Measurements from ENCODE around the gene SPRR3.
"Not testable (repeated sequence)": the region's sequence is repeated elsewhere in the genome, so short reads cannot be mapped to it uniquely, and the experiment has no call there.

The SPRR3 gene

DNA sequence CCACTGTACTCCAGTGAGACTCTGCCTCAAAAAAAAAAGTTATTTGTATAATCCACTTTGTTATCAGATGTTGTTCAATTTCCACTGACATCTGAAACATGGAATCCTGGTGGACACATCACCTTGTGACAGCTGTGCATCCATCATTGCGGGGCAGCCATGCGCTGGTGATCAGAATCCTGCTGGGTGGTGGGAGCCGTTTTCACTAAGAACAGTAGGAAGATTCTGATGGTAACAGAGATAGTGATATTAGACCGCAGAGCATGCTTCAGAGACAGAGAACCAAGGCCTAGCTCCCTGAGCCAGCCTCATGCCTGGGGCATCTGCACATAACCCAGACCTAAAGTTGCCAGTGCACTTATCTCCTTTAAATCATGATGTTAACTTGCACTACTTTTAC lies 3.1 kb upstream of the SPRR3 start:
- H3K4me1 ChIP-seq: no peaks in the 10 kb centered on the region
- no peak for DNase-seq (ENCODE audit: low spot score in 2 of 2)
- H3K9me3 ChIP-seq: no peaks in the 10 kb centered on the region
- in situ Hi-C loops (cut with MboI; ENCODE audit: low sequenced_read_pairs): no loop called here
- no peaks in the 10 kb centered on the region for H3K36me3 ChIP-seq (replicated peaks)
- H3K27me3 ChIP-seq (ENCODE audit: low read depth): no peaks in the 10 kb centered on the region
- no peak overlapping the region for H3K4me3 ChIP-seq

DNA sequence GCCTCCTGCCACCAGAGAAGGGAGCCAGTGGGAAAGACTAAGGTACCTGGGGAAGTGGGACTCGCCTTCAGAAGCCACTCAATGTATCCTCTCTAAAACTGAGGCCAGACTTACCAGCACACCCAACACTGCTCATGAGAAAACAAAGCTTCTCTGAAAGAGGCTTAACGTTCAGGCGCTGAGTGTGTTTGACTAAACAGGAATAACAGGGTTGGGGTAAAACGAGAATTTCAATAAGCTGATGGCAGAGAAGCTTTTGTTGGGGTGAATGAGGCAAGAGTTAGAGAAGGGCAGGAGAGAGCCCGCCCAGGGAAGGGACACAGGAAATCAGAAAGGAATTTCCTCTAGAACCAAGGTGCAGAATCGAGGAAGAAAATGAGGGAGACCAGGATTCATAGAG lies 1.7 kb upstream of the SPRR3 start:
- Histone ChIP-seq H3K9me3 (no peaks in the 10 kb centered on the region), H3K4me1 (no peaks in the 10 kb centered on the region), H3K27me3 (ENCODE audit: low read depth) (no peaks in the 10 kb centered on the region), H3K36me3 (replicated peaks) (no peaks in the 10 kb centered on the region), H3K4me3 (no peak overlapping the region)
- in situ Hi-C loops (cut with MboI; ENCODE audit: low sequenced_read_pairs): no loop called here
- DNase-seq (ENCODE audit: low spot score in 2 of 2): no peak

DNA sequence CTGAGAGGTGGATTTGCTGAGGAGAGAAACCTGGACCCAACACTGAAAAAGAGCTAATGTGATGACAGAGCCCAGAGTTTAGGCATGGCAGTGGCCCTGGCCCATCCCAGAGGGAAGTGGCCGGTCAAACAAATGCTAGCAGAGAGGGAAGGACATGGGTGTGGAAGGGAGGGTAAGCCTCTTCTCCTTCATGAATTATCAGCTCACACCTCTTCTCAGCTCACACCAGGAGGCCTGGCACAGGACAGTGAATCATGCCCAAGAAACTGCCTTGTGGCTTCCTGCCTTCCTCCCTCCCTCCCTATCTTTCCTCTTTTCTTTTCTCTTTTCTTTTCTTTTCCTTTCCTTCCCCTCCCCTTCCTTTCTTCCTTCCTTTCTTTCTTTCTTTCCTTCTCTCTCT lies 1.3 kb upstream of the SPRR3 start:
- no peaks in the 10 kb centered on the region for H3K4me1 ChIP-seq
- DNase-seq (ENCODE audit: low spot score in 2 of 2): no peak
- H3K4me3 ChIP-seq: no peak overlapping the region
- H3K9me3 ChIP-seq: no peaks in the 10 kb centered on the region
- H3K27me3 ChIP-seq (ENCODE audit: low read depth): no peaks in the 10 kb centered on the region
- no peaks in the 10 kb centered on the region for H3K36me3 ChIP-seq (replicated peaks)
- in situ Hi-C loops (cut with MboI; ENCODE audit: low sequenced_read_pairs): no loop called here

DNA sequence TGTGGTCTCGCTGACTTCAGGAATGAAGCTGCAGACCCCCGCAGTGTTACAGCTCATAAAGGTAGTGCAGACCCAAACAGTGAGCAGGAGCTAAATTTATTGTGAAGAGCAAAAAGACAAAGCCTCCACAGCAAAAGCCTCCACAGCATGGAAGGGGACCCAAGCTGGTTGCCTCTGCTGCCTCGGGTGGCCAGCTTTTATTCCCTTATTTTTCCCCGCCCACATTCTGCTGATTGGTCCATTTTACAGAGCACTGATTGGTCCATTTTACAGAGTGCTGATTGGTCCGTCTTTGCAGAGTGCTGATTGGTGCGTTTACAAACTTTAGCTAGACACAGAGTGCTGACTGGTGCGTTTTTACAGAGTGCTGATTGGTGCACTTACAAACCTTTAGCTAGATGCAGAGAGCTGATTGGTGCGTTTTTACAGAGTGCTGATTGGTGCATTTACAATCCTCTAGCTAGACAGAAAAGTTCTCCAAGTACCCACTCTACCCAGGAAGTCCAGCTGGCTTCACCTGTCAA lies 9.7 kb downstream of the SPRR3 start:
- H3K4me1 ChIP-seq; in situ Hi-C loops (cut with MboI; ENCODE audit: low sequenced_read_pairs); H3K4me3 ChIP-seq; H3K27me3 ChIP-seq (ENCODE audit: low read depth); DNase-seq (ENCODE audit: low spot score in 2 of 2); H3K36me3 ChIP-seq (replicated peaks); H3K9me3 ChIP-seq: not testable (repeated sequence)

DNA sequence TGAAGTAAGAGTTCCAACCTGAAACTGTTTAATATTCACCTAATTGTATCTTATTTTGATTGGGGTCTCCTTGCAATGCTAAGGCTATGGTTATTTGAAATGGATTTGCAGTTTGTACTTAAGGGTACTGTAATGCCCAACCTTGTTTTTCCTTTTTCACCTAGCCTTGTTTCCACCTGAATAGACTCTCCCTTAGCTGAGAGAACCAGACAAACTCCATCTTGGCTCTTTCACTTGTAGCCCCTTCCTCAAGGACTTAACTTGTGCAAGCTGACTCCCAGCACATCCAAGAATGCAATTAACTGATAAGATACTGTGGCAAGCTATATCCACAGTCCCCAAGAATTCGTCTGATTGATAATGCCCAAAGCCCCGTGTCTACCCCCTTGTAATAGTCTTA lies 20.3 kb downstream of the SPRR3 start:
- H3K9me3 ChIP-seq; H3K27me3 ChIP-seq (ENCODE audit: low read depth); in situ Hi-C loops (cut with MboI; ENCODE audit: low sequenced_read_pairs); H3K4me3 ChIP-seq; H3K4me1 ChIP-seq; H3K36me3 ChIP-seq (replicated peaks); DNase-seq (ENCODE audit: low spot score in 2 of 2): not testable (repeated sequence)

DNA sequence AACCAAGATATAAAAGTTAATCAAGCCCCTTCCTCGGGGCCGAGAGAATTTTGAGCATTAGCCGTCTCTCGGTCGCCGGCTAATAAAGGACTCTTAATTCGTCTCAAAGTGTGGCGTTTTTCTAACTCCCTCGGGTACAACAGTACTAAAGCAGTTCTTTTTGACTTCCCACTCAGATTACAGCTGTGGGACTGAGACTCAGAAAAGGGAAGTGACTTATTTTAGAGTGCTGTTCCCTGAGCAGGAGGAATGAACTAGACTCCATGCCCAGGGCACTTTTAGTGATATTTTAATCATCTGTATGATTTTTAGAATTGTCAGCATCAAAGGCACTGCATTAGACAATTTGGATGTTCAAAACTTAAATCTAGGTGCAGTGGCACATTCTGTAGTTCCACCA lies 20.8 kb downstream of the SPRR3 start:
- H3K27me3 ChIP-seq (ENCODE audit: low read depth); H3K36me3 ChIP-seq (replicated peaks); DNase-seq (ENCODE audit: low spot score in 2 of 2); H3K9me3 ChIP-seq; in situ Hi-C loops (cut with MboI; ENCODE audit: low sequenced_read_pairs); H3K4me3 ChIP-seq; H3K4me1 ChIP-seq: not testable (repeated sequence)

DNA sequence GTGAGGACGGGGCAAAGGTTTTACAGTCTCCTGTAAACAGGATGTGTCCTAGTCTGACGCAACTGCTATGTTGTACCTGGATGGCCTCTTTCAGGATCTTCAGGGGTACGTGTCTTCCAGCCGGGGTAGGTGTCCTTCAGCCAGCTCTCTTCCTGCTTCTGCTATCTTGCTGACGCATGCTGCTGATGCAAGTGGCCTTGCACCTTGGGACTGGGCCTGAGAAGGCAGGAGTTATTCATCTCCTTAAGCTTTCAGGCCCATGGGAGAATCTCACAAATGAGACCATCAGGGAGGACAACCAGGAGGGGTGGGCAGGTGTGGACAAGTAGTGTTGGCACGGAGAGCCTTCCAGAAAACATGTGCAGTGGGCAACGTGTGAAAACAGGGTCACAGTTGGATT lies 21.6 kb downstream of the SPRR3 start:
- H3K27me3 ChIP-seq (ENCODE audit: low read depth): no peaks in the 10 kb centered on the region
- H3K9me3 ChIP-seq: no peaks in the 10 kb centered on the region
- H3K4me1 ChIP-seq: no peaks in the 10 kb centered on the region
- in situ Hi-C loops (cut with MboI; ENCODE audit: low sequenced_read_pairs): no loop called here
- no peak for DNase-seq (ENCODE audit: low spot score in 2 of 2)
- H3K36me3 ChIP-seq (replicated peaks): no peaks in the 10 kb centered on the region
- no peak overlapping the region for H3K4me3 ChIP-seq

DNA sequence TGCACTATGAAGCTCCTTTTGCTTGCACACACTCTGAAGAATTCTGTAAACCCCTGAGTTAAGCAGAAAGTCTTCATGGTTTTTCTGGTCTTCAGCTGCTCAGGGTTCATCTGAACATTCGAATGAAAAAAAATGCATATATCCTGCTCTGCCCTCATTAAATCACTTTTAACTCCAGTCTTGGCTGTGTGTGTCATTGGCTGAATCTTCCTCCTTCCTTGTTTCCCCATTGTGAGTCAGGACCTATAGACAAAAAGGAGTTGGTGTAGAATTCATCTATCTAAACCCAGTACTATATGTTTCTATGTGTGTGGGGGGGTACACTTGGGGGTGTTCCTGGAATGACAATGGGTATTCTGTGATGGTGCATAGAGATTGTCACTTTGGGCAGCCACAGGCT lies 22.9 kb downstream of the SPRR3 start:
- H3K4me3 ChIP-seq: no peak overlapping the region
- no peak for DNase-seq (ENCODE audit: low spot score in 2 of 2)
- no peaks in the 10 kb centered on the region for H3K36me3 ChIP-seq (replicated peaks)
- in situ Hi-C loops (cut with MboI; ENCODE audit: low sequenced_read_pairs): no loop called here
- H3K27me3 ChIP-seq (ENCODE audit: low read depth): no peaks in the 10 kb centered on the region
- no peaks in the 10 kb centered on the region for H3K4me1 ChIP-seq
- H3K9me3 ChIP-seq: no peaks in the 10 kb centered on the region

DNA sequence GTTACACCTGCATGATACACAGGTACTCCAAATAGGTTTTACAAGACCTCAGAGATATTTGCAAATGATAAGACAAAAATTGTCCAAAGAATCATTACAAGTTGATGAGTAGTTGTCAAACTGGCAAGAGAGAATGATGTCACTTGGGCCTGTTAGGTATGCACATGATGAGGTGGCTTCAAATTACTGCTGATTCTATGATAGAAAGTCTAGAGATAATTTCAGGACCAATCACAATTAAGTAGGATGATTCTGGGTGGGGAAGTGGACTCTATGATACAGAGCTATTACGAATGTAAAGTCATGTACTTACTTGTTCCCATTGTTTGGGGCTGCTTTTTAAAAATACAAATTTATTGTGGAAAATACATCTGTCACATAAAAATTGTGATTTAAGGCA lies 24.2 kb downstream of the SPRR3 start:
- Histone ChIP-seq H3K36me3 (replicated peaks) (no peaks in the 10 kb centered on the region), H3K27me3 (ENCODE audit: low read depth) (no peaks in the 10 kb centered on the region), H3K4me1 (no peaks in the 10 kb centered on the region), H3K9me3 (no peaks in the 10 kb centered on the region), H3K4me3 (no peak overlapping the region)
- in situ Hi-C loops (cut with MboI; ENCODE audit: low sequenced_read_pairs): no loop called here
- no peak for DNase-seq (ENCODE audit: low spot score in 2 of 2)

DNA sequence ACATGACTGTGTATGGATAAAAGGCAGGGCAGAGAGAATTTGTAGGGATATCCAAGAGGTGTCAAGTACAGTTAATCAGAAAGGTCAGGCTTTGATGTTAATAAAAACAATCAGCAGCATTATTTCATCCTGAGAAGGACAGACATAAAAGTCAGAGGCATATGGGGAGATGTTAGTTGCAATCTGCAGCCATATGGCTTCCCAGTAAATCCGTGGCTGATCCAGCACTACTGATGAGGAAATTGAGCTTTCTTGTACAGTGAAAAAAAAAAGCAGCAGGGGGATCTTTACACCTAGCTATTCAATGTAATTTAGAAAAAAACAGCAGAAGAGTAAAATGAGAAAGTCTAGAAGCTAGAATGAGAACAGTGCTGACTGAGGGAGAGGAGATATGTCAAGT lies 27.2 kb downstream of the SPRR3 start:
- Histone ChIP-seq H3K4me3 (no peak overlapping the region), H3K4me1 (no peaks in the 10 kb centered on the region), H3K27me3 (ENCODE audit: low read depth) (no peaks in the 10 kb centered on the region), H3K9me3 (no peaks in the 10 kb centered on the region), H3K36me3 (replicated peaks) (no peaks in the 10 kb centered on the region)
- in situ Hi-C loops (cut with MboI; ENCODE audit: low sequenced_read_pairs): no loop called here
- DNase-seq (ENCODE audit: low spot score in 2 of 2): no peak

DNA sequence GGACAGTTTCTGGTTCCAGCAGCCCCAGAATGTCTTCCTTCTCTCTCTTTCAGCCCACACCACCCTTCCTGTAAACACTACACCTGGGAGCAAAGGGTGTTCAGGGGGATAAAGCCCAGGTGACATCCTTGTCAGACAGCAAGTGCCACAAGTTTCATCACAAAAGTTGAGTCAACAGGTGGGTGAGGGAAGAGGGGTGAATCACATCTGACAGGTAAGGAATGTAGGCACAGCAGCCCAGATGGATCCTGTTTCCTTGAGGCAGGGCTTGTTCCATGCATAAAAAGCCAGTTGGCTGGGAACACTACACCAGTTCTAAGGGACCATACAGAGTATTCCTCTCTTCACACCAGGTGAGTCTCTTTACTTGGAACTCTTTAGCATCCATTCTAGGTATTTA lies 29.3 kb downstream of the SPRR3 start, which contains the start of gene SPRR1B:
Gene SPRR1B, plus strand, starts transcription at position 309 of the 400 bp plus-strand sequence. CDS start 1,143 bp downstream, outside the sequence.
- in situ Hi-C loops (cut with MboI; ENCODE audit: low sequenced_read_pairs): no loop called here
- Histone ChIP-seq H3K9me3 (no peaks in the 10 kb centered on the region), H3K27me3 (ENCODE audit: low read depth) (no peaks in the 10 kb centered on the region), H3K4me1 (no peaks in the 10 kb centered on the region), H3K4me3 (no peak within 1 kb of the TSS), H3K36me3 (replicated peaks) (no peaks in the 10 kb centered on the region)
- DNase-seq (ENCODE audit: low spot score in 2 of 2): no peak

DNA sequence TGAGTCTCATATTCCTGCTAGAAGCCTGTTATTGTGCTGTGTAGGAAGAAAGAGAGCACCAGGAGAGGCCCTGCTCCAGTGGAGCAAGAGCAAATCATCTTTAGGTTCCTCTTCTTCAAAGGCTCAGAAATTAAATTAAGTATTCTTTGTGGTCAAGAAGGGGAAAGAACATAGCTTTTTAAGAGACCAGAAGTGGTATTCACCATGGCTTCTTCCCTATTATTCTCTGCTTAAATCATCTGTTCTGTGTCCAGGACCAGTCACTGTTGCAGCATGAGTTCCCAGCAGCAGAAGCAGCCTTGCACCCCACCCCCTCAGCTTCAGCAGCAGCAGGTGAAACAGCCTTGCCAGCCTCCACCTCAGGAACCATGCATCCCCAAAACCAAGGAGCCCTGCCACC lies 30.5 kb downstream of the SPRR3 start:
- Histone ChIP-seq H3K36me3 (replicated peaks) (no peaks in the 10 kb centered on the region), H3K4me1 (no peaks in the 10 kb centered on the region), H3K9me3 (no peaks in the 10 kb centered on the region), H3K4me3 (no peak overlapping the region), H3K27me3 (ENCODE audit: low read depth) (no peaks in the 10 kb centered on the region)
- in situ Hi-C loops (cut with MboI; ENCODE audit: low sequenced_read_pairs): no loop called here
- DNase-seq (ENCODE audit: low spot score in 2 of 2): no peak

DNA sequence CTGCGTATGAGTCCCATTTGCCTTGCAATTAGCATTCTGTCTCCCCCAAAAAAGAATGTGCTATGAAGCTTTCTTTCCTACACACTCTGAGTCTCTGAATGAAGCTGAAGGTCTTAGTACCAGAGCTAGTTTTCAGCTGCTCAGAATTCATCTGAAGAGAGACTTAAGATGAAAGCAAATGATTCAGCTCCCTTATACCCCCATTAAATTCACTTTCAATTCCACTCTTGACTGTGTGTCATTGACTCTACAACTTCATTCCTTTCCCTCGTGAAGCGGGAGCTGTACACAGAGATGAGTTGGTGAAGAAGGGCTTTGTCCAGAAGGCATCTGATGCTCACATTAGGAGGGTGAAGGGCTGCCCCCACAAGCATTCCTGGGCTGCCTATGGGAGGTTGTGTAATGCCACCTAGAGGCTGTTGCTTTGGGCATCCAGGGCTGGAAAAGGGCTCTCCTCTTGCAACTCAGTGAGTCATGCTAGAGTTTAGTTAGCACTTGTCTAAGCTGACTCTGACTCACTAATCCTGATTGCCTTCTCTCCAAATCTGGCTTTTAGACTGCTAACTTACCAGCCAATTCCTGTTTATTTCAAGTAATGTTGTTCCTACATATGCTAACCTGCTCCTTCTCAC lies 31.2 kb downstream of the SPRR3 start:
- no peaks in the 10 kb centered on the region for H3K9me3 ChIP-seq
- no peaks in the 10 kb centered on the region for H3K36me3 ChIP-seq (replicated peaks)
- no peaks in the 10 kb centered on the region for H3K4me1 ChIP-seq
- in situ Hi-C loops (cut with MboI; ENCODE audit: low sequenced_read_pairs): no loop called here
- no peak overlapping the region for H3K4me3 ChIP-seq
- no peak for DNase-seq (ENCODE audit: low spot score in 2 of 2)
- no peaks in the 10 kb centered on the region for H3K27me3 ChIP-seq (ENCODE audit: low read depth)

DNA sequence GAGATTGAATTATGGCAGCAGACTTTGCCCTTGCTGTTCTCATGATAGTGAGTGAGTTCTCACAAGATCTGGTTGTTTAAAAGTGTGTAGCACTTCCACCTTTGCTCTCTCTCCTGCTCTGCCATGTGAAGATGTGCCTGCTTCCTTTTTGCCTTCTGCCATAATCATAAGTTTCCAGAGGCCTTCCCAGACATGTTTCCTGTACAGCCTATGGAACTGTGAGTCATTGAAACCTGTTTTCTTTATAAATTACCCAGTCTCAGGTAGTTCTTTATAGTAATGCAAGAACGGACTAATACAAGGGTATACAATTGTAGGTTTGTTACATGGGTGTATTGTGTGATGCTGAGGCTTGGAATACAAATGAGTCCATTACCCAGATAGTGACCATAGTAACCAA lies 33.7 kb downstream of the SPRR3 start:
- in situ Hi-C loops (cut with MboI; ENCODE audit: low sequenced_read_pairs): no loop called here
- Histone ChIP-seq H3K4me3 (no peak overlapping the region), H3K4me1 (no peaks in the 10 kb centered on the region), H3K36me3 (replicated peaks) (no peaks in the 10 kb centered on the region), H3K9me3 (no peaks in the 10 kb centered on the region), H3K27me3 (ENCODE audit: low read depth) (no peaks in the 10 kb centered on the region)
- no peak for DNase-seq (ENCODE audit: low spot score in 2 of 2)

Data from HAP-1 (cell line).